ENCODE data around the gene ATAD1.
A peak's percentile ranks its signal among the peaks of the same experiment; 100 is the strongest.
"Not testable (repeated sequence)": the region's sequence is repeated elsewhere in the genome, so short reads cannot be mapped to it uniquely, and the experiment has no call there.

The ATAD1 gene, protein sequence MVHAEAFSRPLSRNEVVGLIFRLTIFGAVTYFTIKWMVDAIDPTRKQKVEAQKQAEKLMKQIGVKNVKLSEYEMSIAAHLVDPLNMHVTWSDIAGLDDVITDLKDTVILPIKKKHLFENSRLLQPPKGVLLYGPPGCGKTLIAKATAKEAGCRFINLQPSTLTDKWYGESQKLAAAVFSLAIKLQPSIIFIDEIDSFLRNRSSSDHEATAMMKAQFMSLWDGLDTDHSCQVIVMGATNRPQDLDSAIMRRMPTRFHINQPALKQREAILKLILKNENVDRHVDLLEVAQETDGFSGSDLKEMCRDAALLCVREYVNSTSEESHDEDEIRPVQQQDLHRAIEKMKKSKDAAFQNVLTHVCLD

DNA sequence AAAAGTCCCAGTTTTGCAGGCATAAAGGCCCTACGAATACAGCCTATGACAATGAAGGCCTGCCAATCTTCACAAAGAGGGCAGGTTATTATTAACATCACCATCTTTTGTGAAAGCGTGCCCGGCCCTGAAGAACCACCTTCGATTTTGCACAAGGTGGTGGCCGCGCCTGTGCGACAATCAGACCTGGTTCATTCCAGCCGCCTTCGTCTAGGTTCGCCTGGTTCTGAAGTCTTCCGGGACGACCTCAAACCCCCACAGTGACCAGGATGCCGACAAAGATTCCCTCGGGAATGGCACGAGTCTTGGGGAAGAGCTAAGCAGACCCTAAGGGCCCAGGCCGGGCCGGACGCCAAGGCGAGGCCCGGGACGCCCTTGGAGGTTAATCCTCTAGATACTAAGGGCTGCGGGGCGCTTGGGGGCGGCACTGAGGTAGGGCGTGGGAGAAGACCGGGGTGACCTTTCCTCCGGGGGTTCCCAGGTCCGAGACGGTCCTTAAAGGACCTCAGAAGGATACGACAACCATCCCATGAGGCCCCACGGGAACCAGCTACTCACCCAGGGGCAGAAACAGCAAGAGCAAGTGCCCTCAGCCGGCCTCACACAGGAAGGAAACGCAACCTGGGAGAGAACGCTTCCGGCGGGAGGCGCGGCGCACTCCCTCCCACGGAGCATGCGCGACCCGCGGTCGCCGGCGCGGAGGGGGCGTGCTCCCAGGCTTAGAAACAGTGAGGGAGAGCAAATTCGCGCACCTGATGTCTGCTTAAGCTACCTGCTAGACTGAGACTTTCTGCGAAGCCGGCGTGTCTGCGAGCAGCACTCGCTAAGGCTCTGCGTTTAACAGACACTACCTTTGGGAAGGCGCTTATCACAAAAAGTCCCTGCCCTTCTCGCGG is at the start of gene ATAD1:
Gene ATAD1, minus strand, starts transcription at position 618 of the 896 bp plus-strand sequence. CDS start 3,627 bp downstream, outside the sequence.
- CTCF ChIA-PET, result interaction anchor here (0.5 to 1.9 kb wide), 8 partner anchors 10 to 682 kb away, joined by 3 to 7 read pairs (median 3); no protein-coding TSS in a partner anchor
- TF ChIP-seq CTCF (conservative IDR thresholded peaks at IDR 0.05; ENCODE audit: low read depth), result peak; percentile 20; the same call in 1 of the 2 replicates
- POLR2A ChIA-PET (ENCODE audit: low non-redundant PET), result interaction anchor here (0.6 to 0.8 kb wide), 2 partner anchors 22 to 28 kb away, joined by 4 to 8 read pairs; no protein-coding TSS in a partner anchor
- DNase-seq (ENCODE audit: low spot score), result peak; percentile 90
- H3K27ac ChIP-seq, result peak within 1 kb of the TSS; percentile 90

- TF ChIP-seq CTCF (conservative IDR thresholded peaks at IDR 0.05; ENCODE audit: low read depth), result no peak
- ChIA-PET POLR2A (ENCODE audit: low non-redundant PET) (no interaction called here), CTCF (no interaction called here)
- DNase-seq (ENCODE audit: low spot score), result no peak
- no peak overlapping the region for H3K27ac ChIP-seq
These were observed 49.4 kb upstream of the ATAD1 start for GRCh38 chr10:87867453-87867852.

DNA sequence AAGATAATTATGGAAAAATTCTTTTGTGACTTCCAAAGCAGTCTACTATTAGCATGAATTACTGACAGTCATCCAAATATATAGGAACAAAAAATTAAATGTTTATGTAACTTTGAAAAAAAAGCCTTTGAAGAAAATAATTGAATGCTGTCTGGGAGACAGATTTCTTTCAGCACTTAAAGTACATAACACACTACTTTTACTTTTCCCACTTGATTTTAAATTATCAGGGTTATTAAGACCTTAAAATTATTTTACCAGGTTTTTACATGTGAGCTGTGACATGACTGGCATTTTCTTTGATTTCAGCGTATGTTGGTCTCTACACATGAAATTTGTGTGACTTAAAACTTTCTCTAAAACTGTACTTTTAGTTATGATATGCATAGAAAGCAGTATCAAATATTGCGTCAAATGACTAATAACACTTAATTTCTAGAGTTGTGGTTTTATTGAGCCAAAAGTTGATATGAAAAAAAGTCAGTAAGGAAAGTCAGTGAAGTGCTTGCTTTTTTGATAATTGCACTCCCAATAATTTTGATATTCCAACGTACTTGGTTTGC is 48.5 kb upstream of the ATAD1 start:
- H3K27ac ChIP-seq, result no peak overlapping the region
- CTCF ChIA-PET, result interaction anchor here (1.1 kb wide), 1 partner anchor 523 kb away, joined by 3 read pairs; no protein-coding TSS in a partner anchor
- no peak for DNase-seq (ENCODE audit: low spot score)
- no peak for TF ChIP-seq CTCF (conservative IDR thresholded peaks at IDR 0.05; ENCODE audit: low read depth)
- POLR2A ChIA-PET (ENCODE audit: low non-redundant PET), result no interaction called here

GRCh38 chr10:87865241-87865881 is 47.3 kb upstream of the ATAD1 start:
- no peak for TF ChIP-seq CTCF (conservative IDR thresholded peaks at IDR 0.05; ENCODE audit: low read depth)
- CTCF ChIA-PET, result no interaction called here
- no peak for DNase-seq (ENCODE audit: low spot score)
- H3K27ac ChIP-seq, result no peak overlapping the region
- POLR2A ChIA-PET (ENCODE audit: low non-redundant PET), result no interaction called here

- TF ChIP-seq CTCF (conservative IDR thresholded peaks at IDR 0.05; ENCODE audit: low read depth), result no peak
- peak overlapping the region; percentile 98 for H3K27ac ChIP-seq
- POLR2A ChIA-PET (ENCODE audit: low non-redundant PET), result no interaction called here
- CTCF ChIA-PET, result interaction anchor here (4.2 kb wide), 1 partner anchor 524 kb away, joined by 37 read pairs; no protein-coding TSS in a partner anchor
- DNase-seq (ENCODE audit: low spot score), result no peak
These were observed 46.6 kb upstream of the ATAD1 start for GRCh38 chr10:87864496-87865059.

- POLR2A ChIA-PET (ENCODE audit: low non-redundant PET), result interaction anchor here (2.0 kb wide), 1 partner anchor 522 kb away, joined by 11 read pairs; no protein-coding TSS in a partner anchor
- DNase-seq (ENCODE audit: low spot score), result not testable (repeated sequence)
- CTCF ChIA-PET, result interaction anchor here (0.7 to 4.2 kb wide), 3 partner anchors 10 to 524 kb away, joined by 3 to 37 read pairs (median 9); no protein-coding TSS in a partner anchor
These were observed 46.0 kb upstream of the ATAD1 start for GRCh38 chr10:87863951-87864495.

More at GRCh38 chr10:87863951-87864495, 46.0 kb upstream of the ATAD1 start:
- peak overlapping the region; percentile 98 for H3K27ac ChIP-seq
